ENCODE measurements around the gene NT5M.

DNA sequence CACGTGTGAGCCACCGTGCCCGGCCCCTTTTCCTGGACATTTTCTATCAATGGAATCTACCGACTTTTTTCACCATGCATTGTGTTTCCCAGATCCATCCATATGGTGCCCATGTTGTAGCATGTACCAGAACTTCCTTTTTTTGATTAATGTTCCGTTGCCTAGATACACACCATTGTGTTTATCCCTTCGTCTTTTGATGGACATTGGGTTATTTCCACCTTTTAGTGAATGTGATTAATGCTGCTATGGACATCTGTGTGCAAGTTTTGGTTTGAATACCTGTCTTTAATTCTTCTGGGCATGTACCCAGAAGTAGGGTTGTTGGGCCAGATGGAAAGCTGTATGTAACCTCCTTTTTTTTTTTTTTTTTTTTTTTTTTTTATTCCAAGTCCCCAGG is 79.8 kb downstream of the NT5M start:
- TF ChIP-seq POLR2A (IDR thresholded peaks at IDR 0.05; ENCODE audit: low read depth, low read length) (no peak), TAF1 (IDR thresholded peaks at IDR 0.05; ENCODE audit: borderline replicate concordance, low read depth, low read length) (no peak)
